ENCODE results near the gene S100A13.
"Not testable (repeated sequence)": the region's sequence is repeated elsewhere in the genome, so short reads cannot be mapped to it uniquely, and the experiment has no call there.

Gene S100A13

GRCh38 chr1:153648000-153648643 is 20.8 kb upstream of the S100A13 start:
- no peak for DNase-seq (ENCODE audit: low spot score)

GRCh38 chr1:153647346-153647714 is 20.0 kb upstream of the S100A13 start:
- DNase-seq (ENCODE audit: low spot score): no peak

GRCh38 chr1:153646672-153647345 is 19.5 kb upstream of the S100A13 start:
- no peak for DNase-seq (ENCODE audit: low spot score)

GRCh38 chr1:153643816-153644215 is 16.5 kb upstream of the S100A13 start:
- DNase-seq (ENCODE audit: low spot score): no peak

- no peak for DNase-seq (ENCODE audit: low spot score)
Measured at GRCh38 chr1:153643100-153643499, 15.8 kb upstream of the S100A13 start.

- no peak for DNase-seq (ENCODE audit: low spot score)
Measured at GRCh38 chr1:153642161-153642560, 14.9 kb upstream of the S100A13 start.

GRCh38 chr1:153640861-153641260 is 13.6 kb upstream of the S100A13 start:
- DNase-seq (ENCODE audit: low spot score): no peak

- not testable (repeated sequence) for DNase-seq (ENCODE audit: low spot score)
Measured at GRCh38 chr1:153640213-153640612, 12.9 kb upstream of the S100A13 start.

GRCh38 chr1:153639280-153639679 is 12.0 kb upstream of the S100A13 start:
- no peak for DNase-seq (ENCODE audit: low spot score)

GRCh38 chr1:153638261-153638660 is 11.0 kb upstream of the S100A13 start:
- DNase-seq (ENCODE audit: low spot score): no peak

- DNase-seq (ENCODE audit: low spot score): no peak
Measured at GRCh38 chr1:153636312-153636711, 9.0 kb upstream of the S100A13 start.

GRCh38 chr1:153635872-153636271 is 8.6 kb upstream of the S100A13 start:
- DNase-seq (ENCODE audit: low spot score): no peak

GRCh38 chr1:153633754-153634665 is 6.7 kb upstream of the S100A13 start, which contains the start of gene CHTOP:
Gene CHTOP (plus strand): TSS chr1:153634066. CDS start chr1:153636589, 2,523 bp downstream.
- peak; percentile 96 for DNase-seq (ENCODE audit: low spot score)

- DNase-seq (ENCODE audit: low spot score): no peak
Measured at GRCh38 chr1:153633161-153633753, 6.0 kb upstream of the S100A13 start.

- no peak for DNase-seq (ENCODE audit: low spot score)
Measured at GRCh38 chr1:153631047-153632022, 4.0 kb upstream of the S100A13 start.

GRCh38 chr1:153630384-153630783 is 3.1 kb upstream of the S100A13 start:
- DNase-seq (ENCODE audit: low spot score): no peak

GRCh38 chr1:153629971-153630370 is 2.7 kb upstream of the S100A13 start:
- DNase-seq (ENCODE audit: low spot score): no peak

- no peak for DNase-seq (ENCODE audit: low spot score)
Measured at GRCh38 chr1:153629343-153629665, 2.0 kb upstream of the S100A13 start.

GRCh38 chr1:153628638-153629342 is 1.5 kb upstream of the S100A13 start:
- DNase-seq (ENCODE audit: low spot score): no peak
